HG03469 (cell line): ENCODE data around the gene PICK1.

ENCODE experiments used
- ATAC-seq: cut with Tn5 transposase; IDR thresholded peaks from one replicate; pipeline ENCODE4 v1.9.1; 2021; ENCODE audit warnings: mild to moderate bottlenecking, moderate library complexity, moderate number of reproducible peaks; ENCODE audit not compliant: unreplicated experiment

The PICK1 gene

GRCh38 chr22:38086001-38086845 is 29.0 kb downstream of the PICK1 start:
- ATAC-seq: no peak

GRCh38 chr22:38086942-38087341 is 29.7 kb downstream of the PICK1 start:
- no peak for ATAC-seq

GRCh38 chr22:38087855-38088254 is 30.7 kb downstream of the PICK1 start:
- ATAC-seq: no peak

- ATAC-seq: no peak
Observed at GRCh38 chr22:38088629-38089473, 31.6 kb downstream of the PICK1 start.

GRCh38 chr22:38089474-38089851 is 32.3 kb downstream of the PICK1 start:
- ATAC-seq: no peak

- ATAC-seq: no peak
Observed at GRCh38 chr22:38097058-38097457, 39.9 kb downstream of the PICK1 start.

GRCh38 chr22:38097557-38098409 is 40.6 kb downstream of the PICK1 start:
- no peak for ATAC-seq

- no peak for ATAC-seq
Observed at GRCh38 chr22:38098410-38099249, 41.4 kb downstream of the PICK1 start.

- ATAC-seq: no peak
Observed at GRCh38 chr22:38103641-38104040, 46.4 kb downstream of the PICK1 start.

- no peak for ATAC-seq
Observed at GRCh38 chr22:38104084-38104483, 46.9 kb downstream of the PICK1 start.

- ATAC-seq: no peak
Observed at GRCh38 chr22:38106814-38107578, 49.8 kb downstream of the PICK1 start.

- ATAC-seq: no peak
Observed at GRCh38 chr22:38107692-38108515, 50.7 kb downstream of the PICK1 start.

GRCh38 chr22:38108561-38109319 is 51.5 kb downstream of the PICK1 start:
- ATAC-seq: no peak

GRCh38 chr22:38109371-38110001 is 52.3 kb downstream of the PICK1 start:
- no peak for ATAC-seq

GRCh38 chr22:38110008-38110862 is 53.0 kb downstream of the PICK1 start, which contains the start of gene BAIAP2L2:
BAIAP2L2 (minus strand) TSS chr22:38110684; CDS start chr22:38110525, 159 bp downstream.
- ATAC-seq: no peak
